ENCODE measurements around the gene NCAN. TPM values are rescaled to one million over a fixed set of nuclear protein-coding genes. Genes with fewer than 3 reads are reported as not detected.

The NCAN gene
- total RNA-seq, 6 experiments from 2014 or later: 0.04 to 0.07 (median 0.06) TPM; not detected in 2

GRCh38 chr19:19203012-19203856 lies 8.5 kb upstream of the NCAN start, which contains the start of gene NR2C2AP:
Gene NR2C2AP (minus strand): TSS chr19:19203414. CDS start chr19:19203060, 354 bp downstream.
- peak; percentile 15 for TF ChIP-seq POLR2A (IDR thresholded peaks at IDR 0.05)
- TF ChIP-seq CTCF (IDR thresholded peaks at IDR 0.05): no peak
- intact Hi-C loops (cut with DNase I): no loop called here
- Histone ChIP-seq H3K4me3 (peak within 1 kb of the TSS; percentile 79 to 83 (median 81)), H3K27ac (peak within 1 kb of the TSS in 2 of 3 donors; percentile 30 to 33), H3K9me3 (no peaks in the 10 kb centered on the region), H3K4me1 (peaks cover 0 to 10% (median 1%) of the 10 kb centered on the region in 4 donors), H3K36me3 (peaks cover 0 to 3% (median 0%) of the 10 kb centered on the region in 4 donors), H3K27me3 (no peaks in the 10 kb centered on the region)
- ATAC-seq (peak; percentile 88 to 97 (median 96)), DNase-seq (peak; percentile 91 to 95 (median 94))
- WGBS (ENCODE audit: insufficient coverage, low coverage, low lambda C conversion rate, missing lambda C conversion rate): 8% methylated on average over 42 of the region's 60 CpGs

GRCh38 chr19:19204181-19204580 lies 7.6 kb upstream of the NCAN start:
- no peak overlapping the region for H3K27ac ChIP-seq
- H3K27me3 ChIP-seq: no peaks in the 10 kb centered on the region
- WGBS (ENCODE audit: insufficient coverage, low coverage, low lambda C conversion rate, missing lambda C conversion rate): 75% methylated on average over 13 of the region's 13 CpGs
- peaks cover 0 to 10% (median 1%) of the 10 kb centered on the region in 4 donors for H3K4me1 ChIP-seq
- ATAC-seq (no peak), DNase-seq (no peak)
- H3K4me3 ChIP-seq: no peak overlapping the region
- H3K36me3 ChIP-seq: peaks cover 0 to 2% (median 0%) of the 10 kb centered on the region in 4 donors
- no peaks in the 10 kb centered on the region for H3K9me3 ChIP-seq
- intact Hi-C loops (cut with DNase I): no loop called here
- no peak for TF ChIP-seq POLR2A (IDR thresholded peaks at IDR 0.05)

- Histone ChIP-seq H3K4me3 (no peak overlapping the region), H3K4me1 (peaks cover 0 to 10% (median 1%) of the 10 kb centered on the region in 4 donors), H3K27me3 (no peaks in the 10 kb centered on the region), H3K9me3 (no peaks in the 10 kb centered on the region), H3K27ac (no peak overlapping the region), H3K36me3 (no peaks in the 10 kb centered on the region)
- intact Hi-C loops (cut with DNase I): no loop called here
- TF ChIP-seq CTCF (IDR thresholded peaks at IDR 0.05) (no peak), POLR2A (IDR thresholded peaks at IDR 0.05) (no peak)
- ATAC-seq: no peak
- 54% methylated on average over 9 of the region's 14 CpGs for WGBS (ENCODE audit: insufficient coverage, low coverage, low lambda C conversion rate, missing lambda C conversion rate)
- DNase-seq: no peak
Observed at GRCh38 chr19:19205416-19206410, 6.0 kb upstream of the NCAN start.

- no peak for ATAC-seq
- H3K4me1 ChIP-seq: peaks cover 0 to 10% (median 1%) of the 10 kb centered on the region in 4 donors
- H3K27me3 ChIP-seq: no peaks in the 10 kb centered on the region
- H3K9me3 ChIP-seq: no peaks in the 10 kb centered on the region
- intact Hi-C loops (cut with DNase I): no loop called here
- no peak overlapping the region for H3K4me3 ChIP-seq
- no peak overlapping the region for H3K27ac ChIP-seq
- H3K36me3 ChIP-seq: no peaks in the 10 kb centered on the region
- TF ChIP-seq POLR2A (IDR thresholded peaks at IDR 0.05) (no peak), CTCF (IDR thresholded peaks at IDR 0.05) (no peak)
- WGBS (ENCODE audit: insufficient coverage, low coverage, low lambda C conversion rate, missing lambda C conversion rate): 36% methylated on average over 1 of the region's 5 CpGs
- no peak for DNase-seq
Observed at GRCh38 chr19:19206938-19207337, 4.8 kb upstream of the NCAN start.

Data from right lobe of liver (tissue), 6 donors.